Gastrocnemius medialis (tissue), 4 donors: Measurements from ENCODE around the gene UBE3C. TPM values are rescaled to one million over a fixed set of nuclear protein-coding genes. Genes with fewer than 3 reads are reported as not detected.

Experiments used
- ATAC-seq, 2 donors: fragments of 150-250 bp; one replicate each; pipeline ENCODE4 v1.9.1; 2016
- DNase-seq, 2 donors: peaks; one replicate each; pipeline ENCODE4 v3.0.0-alpha.2; 2019
- H3K27ac ChIP-seq, 4 donors: fragments of 200-600 bp; sonication (generic); 1 replicate in 1 of 4; 2 replicates in 3 of 4; pipeline ENCODE4 v1.5.1; 2016 to 2018; ENCODE audit warnings: mild to moderate bottlenecking in 2 of 4, moderate library complexity in 1 of 4
- H3K27me3 ChIP-seq, 3 donors: fragments of 200-600 bp; sonication (generic) in 2 of 3; 1 replicate in 1 of 3; 2 replicates in 2 of 3; pipeline versions ENCODE4 v1.5.1 to v1.6.0; 2016 to 2019; ENCODE audit warnings: mild to moderate bottlenecking in 1 of 3, moderate library complexity in 1 of 3
- H3K36me3 ChIP-seq, 2 donors: fragments of 200-600 bp; sonication (generic) in 1 of 2; one replicate each; pipeline ENCODE4 v1.5.1; 2017 to 2018
- H3K4me1 ChIP-seq, 2 donors: fragments of 200-600 bp; sonication (generic) in 1 of 2; one replicate each; pipeline ENCODE4 v1.5.1; 2016 to 2017; ENCODE audit warnings: mild to moderate bottlenecking in 2 of 2
- H3K4me3 ChIP-seq, 4 donors: fragments of 200-600 bp; sonication (generic) in 3 of 4; 1 replicate in 1 of 4; 2 replicates in 3 of 4; pipeline ENCODE4 v1.5.1; 2016 to 2019; ENCODE audit warnings: mild to moderate bottlenecking in 2 of 4
- H3K9me3 ChIP-seq, 3 donors: fragments of 200-600 bp; sonication (generic) in 2 of 3; 1 replicate in 1 of 3; 2 replicates in 2 of 3; pipeline ENCODE4 v1.5.1; 2016 to 2019
- CTCF ChIP-seq, 5 experiments: fragments of 450-650 bp in 3 of 5; fragments of 200-600 bp in 2 of 5; sonication (generic) in 2 of 5; IDR thresholded peaks in 4 of 5; conservative IDR thresholded peaks in 1 of 5; 1 replicate in 4 of 5; 2 replicates in 1 of 5; pipeline ENCODE4 v1.5.1; 2016 to 2019; ENCODE audit warnings: antibody characterized with exemption in 5 of 5, mild to moderate bottlenecking in 3 of 5, moderate library complexity in 3 of 5
- POLR2A ChIP-seq, 2 donors: fragments of 450-650 bp; IDR thresholded peaks; one replicate each; pipeline ENCODE4 v1.6.1; 2017; ENCODE audit warnings: antibody characterized with exemption in 2 of 2, mild to moderate bottlenecking in 2 of 2, moderate library complexity in 2 of 2
- in situ Hi-C, 4 donors: fragments of 200-750 bp; cut with MboI; loops; one replicate each; pipeline versions ENCODE4 v1.15.0 to v1.8.0; 2017; ENCODE audit warnings: low sequenced_read_pairs in 4 of 4
- intact Hi-C: fragments of 100-400 bp; cut with DNase I; formaldehyde crosslinking; loops from one replicate; pipeline ENCODE4 v1.15.1; 2023; ENCODE audit warnings: low total_unique reads
- total RNA-seq, 4 donors: library from RNA; depleted of rRNA; stranded (reverse); fragments of >200 nt; gene quantifications; one replicate each; pipeline versions ENCODE4 v1.1.0 to v1.2.3, GENCODE V29; 2016

Gene UBE3C
- total RNA-seq, 4 donors from 2014 or later = 64.4 to 123 (median 76.3) TPM

GRCh38 chr7:157235357-157236333 is 96.9 kb downstream of the UBE3C start:
- intact Hi-C loops = no loop called here
- TF ChIP-seq CTCF (IDR thresholded peaks at IDR 0.05 in 4 of 5, conservative IDR thresholded peaks at IDR 0.05 in 1 of 5) = no peak
- no peak for TF ChIP-seq POLR2A (IDR thresholded peaks at IDR 0.05)
- Histone ChIP-seq H3K27ac (no peak overlapping the region), H3K4me3 (no peak overlapping the region), H3K9me3 (no peaks in the 10 kb centered on the region), H3K36me3 (peaks cover 0 to 15% of the 10 kb centered on the region in 2 donors), H3K27me3 (no peaks in the 10 kb centered on the region), H3K4me1 (no peaks in the 10 kb centered on the region)
- ATAC-seq = no peak
- in situ Hi-C loops = no loop called here
- no peak for DNase-seq

DNA sequence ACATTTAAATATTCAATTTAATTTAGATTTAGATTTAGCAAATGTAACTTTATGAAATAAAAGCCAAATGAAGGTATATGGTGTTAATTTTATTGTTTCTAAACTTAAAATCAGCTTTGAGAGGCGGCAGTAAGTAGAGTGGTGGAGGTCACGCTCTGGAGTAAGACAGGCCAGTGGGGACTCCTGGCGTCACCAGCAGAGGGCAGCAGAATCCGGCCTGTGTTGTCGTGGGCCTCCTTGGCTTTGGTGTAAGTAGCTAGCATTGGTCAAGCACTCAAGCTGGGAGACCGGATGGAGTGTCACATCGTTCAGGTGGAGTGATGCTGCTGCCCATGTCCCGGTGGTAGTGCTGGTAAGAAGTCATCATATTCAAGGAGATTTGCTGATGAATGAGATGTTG is 99.4 kb downstream of the UBE3C start:
- no peak overlapping the region for H3K27ac ChIP-seq
- DNase-seq (no peak), ATAC-seq (no peak)
- no peak for TF ChIP-seq POLR2A (IDR thresholded peaks at IDR 0.05)
- TF ChIP-seq CTCF (IDR thresholded peaks at IDR 0.05 in 4 of 5, conservative IDR thresholded peaks at IDR 0.05 in 1 of 5) = no peak
- H3K36me3 ChIP-seq = peaks cover 0 to 13% of the 10 kb centered on the region in 2 donors
- no peaks in the 10 kb centered on the region for H3K4me1 ChIP-seq
- intact Hi-C loops (no loop called here), in situ Hi-C loops (no loop called here)
- H3K9me3 ChIP-seq = no peaks in the 10 kb centered on the region
- no peaks in the 10 kb centered on the region for H3K27me3 ChIP-seq
- no peak overlapping the region for H3K4me3 ChIP-seq

DNA sequence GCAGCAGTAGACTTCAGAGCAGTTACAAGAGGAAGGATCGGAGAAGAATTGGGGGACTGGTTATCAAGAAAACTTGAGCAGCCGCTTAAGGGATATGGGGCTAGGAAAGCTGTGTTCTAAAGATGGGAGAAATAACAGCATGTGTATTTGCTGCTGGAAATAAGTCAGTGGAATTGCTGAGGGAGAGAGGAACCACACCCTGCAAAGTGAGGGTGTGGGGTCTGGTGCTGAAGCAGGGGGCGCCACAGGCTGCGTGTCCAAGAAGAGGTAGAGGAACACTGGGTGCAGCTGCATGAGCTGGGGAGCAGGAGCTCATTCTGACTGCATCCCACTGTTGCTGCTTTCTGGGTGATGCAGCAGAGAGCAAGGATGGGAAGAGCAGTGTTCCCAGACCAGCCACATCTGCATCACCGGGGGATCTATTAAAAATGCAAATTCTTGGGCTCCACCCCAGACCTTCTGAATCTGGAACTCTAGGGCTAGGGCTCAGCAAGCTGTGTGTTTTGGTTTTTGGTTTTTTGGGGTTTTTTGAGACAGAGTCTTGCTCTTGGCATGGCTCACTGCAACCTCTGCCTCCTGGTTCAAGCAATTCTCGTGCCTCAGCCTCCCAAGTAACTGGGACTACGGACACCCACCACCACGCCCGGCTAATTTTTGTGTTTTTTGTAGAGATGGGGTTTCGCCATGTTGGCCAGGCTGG is 101.0 kb downstream of the UBE3C start:
- no peak for TF ChIP-seq CTCF (IDR thresholded peaks at IDR 0.05 in 4 of 5, conservative IDR thresholded peaks at IDR 0.05 in 1 of 5)
- no peak for TF ChIP-seq POLR2A (IDR thresholded peaks at IDR 0.05)
- H3K27ac ChIP-seq = no peak overlapping the region
- intact Hi-C loops = no loop called here
- H3K27me3 ChIP-seq = no peaks in the 10 kb centered on the region
- no peak for ATAC-seq
- H3K4me3 ChIP-seq = no peak overlapping the region
- in situ Hi-C loops = no loop called here
- H3K9me3 ChIP-seq = no peaks in the 10 kb centered on the region
- DNase-seq = no peak
- peaks cover 0 to 13% of the 10 kb centered on the region in 2 donors for H3K36me3 ChIP-seq
- H3K4me1 ChIP-seq = no peaks in the 10 kb centered on the region

- H3K4me3 ChIP-seq = no peak overlapping the region
- intact Hi-C loops (no loop called here), in situ Hi-C loops (no loop called here)
- no peak for TF ChIP-seq CTCF (IDR thresholded peaks at IDR 0.05 in 4 of 5, conservative IDR thresholded peaks at IDR 0.05 in 1 of 5)
- no peak for TF ChIP-seq POLR2A (IDR thresholded peaks at IDR 0.05)
- DNase-seq (no peak), ATAC-seq (no peak)
- H3K9me3 ChIP-seq = no peaks in the 10 kb centered on the region
- no peaks in the 10 kb centered on the region for H3K27me3 ChIP-seq
- H3K4me1 ChIP-seq = no peaks in the 10 kb centered on the region
- H3K27ac ChIP-seq = no peak overlapping the region
- H3K36me3 ChIP-seq = peaks cover 0 to 13% of the 10 kb centered on the region in 2 donors
Measured at GRCh38 chr7:157241631-157242030, 102.9 kb downstream of the UBE3C start.
